ENCODE results near the gene GPR137C. TPM values are rescaled to one million over a fixed set of nuclear protein-coding genes. Genes with fewer than 3 reads are reported as not detected.

The GPR137C gene
- total RNA-seq, 1 experiment from 2014 or later: 2.7 TPM

DNA sequence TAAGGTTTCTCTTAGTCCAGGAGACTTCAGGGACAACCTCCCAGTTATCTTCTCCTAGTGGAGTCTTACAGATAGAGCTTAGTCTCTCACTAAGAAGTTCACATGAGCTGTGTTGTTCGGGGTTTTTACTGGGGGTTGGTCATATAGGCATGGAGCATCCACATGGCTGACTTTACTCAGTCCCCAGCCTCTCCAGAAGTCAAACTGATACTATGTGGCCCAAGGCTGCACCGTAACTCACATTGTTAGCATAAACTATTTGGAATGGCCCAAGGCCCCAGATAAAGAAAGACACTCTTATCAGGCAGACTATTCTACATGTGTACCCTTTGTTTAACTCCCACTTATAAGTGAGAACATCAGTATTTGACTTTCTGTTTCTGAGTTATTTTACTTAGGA lies 23.2 kb downstream of the GPR137C start (continued):
- TF ChIP-seq, protein P1, sequence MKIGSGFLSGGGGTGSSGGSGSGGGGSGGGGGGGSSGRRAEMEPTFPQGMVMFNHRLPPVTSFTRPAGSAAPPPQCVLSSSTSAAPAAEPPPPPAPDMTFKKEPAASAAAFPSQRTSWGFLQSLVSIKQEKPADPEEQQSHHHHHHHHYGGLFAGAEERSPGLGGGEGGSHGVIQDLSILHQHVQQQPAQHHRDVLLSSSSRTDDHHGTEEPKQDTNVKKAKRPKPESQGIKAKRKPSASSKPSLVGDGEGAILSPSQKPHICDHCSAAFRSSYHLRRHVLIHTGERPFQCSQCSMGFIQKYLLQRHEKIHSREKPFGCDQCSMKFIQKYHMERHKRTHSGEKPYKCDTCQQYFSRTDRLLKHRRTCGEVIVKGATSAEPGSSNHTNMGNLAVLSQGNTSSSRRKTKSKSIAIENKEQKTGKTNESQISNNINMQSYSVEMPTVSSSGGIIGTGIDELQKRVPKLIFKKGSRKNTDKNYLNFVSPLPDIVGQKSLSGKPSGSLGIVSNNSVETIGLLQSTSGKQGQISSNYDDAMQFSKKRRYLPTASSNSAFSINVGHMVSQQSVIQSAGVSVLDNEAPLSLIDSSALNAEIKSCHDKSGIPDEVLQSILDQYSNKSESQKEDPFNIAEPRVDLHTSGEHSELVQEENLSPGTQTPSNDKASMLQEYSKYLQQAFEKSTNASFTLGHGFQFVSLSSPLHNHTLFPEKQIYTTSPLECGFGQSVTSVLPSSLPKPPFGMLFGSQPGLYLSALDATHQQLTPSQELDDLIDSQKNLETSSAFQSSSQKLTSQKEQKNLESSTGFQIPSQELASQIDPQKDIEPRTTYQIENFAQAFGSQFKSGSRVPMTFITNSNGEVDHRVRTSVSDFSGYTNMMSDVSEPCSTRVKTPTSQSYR (CRISPR knock-in tag; IDR thresholded peaks at IDR 0.05): no peak
- TF ChIP-seq HMGA2 (CRISPR knock-in tag; IDR thresholded peaks at IDR 0.05) (no peak), ZNF416 (CRISPR knock-in tag; IDR thresholded peaks at IDR 0.05) (no peak), RORB (CRISPR knock-in tag; IDR thresholded peaks at IDR 0.05) (no peak), JAZF1 (CRISPR knock-in tag; IDR thresholded peaks at IDR 0.05) (no peak), IRF1 (CRISPR knock-in tag; IDR thresholded peaks at IDR 0.05) (no peak), E2F5 (CRISPR knock-in tag; IDR thresholded peaks at IDR 0.05) (no peak), RELA (CRISPR knock-in tag; IDR thresholded peaks at IDR 0.05; ENCODE audit: borderline replicate concordance) (no peak), ELF4 (CRISPR knock-in tag; IDR thresholded peaks at IDR 0.05; ENCODE audit: low read depth) (no peak), FOXP4 (CRISPR knock-in tag; IDR thresholded peaks at IDR 0.05) (no peak), ZNF671 (CRISPR knock-in tag; IDR thresholded peaks at IDR 0.05) (no peak)
- TF ChIP-seq, protein P2, sequence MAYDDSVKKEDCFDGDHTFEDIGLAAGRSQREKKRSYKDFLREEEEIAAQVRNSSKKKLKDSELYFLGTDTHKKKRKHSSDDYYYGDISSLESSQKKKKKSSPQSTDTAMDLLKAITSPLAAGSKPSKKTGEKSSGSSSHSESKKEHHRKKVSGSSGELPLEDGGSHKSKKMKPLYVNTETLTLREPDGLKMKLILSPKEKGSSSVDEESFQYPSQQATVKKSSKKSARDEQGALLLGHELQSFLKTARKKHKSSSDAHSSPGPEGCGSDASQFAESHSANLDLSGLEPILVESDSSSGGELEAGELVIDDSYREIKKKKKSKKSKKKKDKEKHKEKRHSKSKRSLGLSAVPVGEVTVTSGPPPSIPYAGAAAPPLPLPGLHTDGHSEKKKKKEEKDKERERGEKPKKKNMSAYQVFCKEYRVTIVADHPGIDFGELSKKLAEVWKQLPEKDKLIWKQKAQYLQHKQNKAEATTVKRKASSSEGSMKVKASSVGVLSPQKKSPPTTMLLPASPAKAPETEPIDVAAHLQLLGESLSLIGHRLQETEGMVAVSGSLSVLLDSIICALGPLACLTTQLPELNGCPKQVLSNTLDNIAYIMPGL (CRISPR knock-in tag; IDR thresholded peaks at IDR 0.05): no peak
- TF ChIP-seq, protein P3, sequence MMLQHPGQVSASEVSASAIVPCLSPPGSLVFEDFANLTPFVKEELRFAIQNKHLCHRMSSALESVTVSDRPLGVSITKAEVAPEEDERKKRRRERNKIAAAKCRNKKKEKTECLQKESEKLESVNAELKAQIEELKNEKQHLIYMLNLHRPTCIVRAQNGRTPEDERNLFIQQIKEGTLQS (CRISPR knock-in tag; conservative IDR thresholded peaks at IDR 0.05): no peak

DNA sequence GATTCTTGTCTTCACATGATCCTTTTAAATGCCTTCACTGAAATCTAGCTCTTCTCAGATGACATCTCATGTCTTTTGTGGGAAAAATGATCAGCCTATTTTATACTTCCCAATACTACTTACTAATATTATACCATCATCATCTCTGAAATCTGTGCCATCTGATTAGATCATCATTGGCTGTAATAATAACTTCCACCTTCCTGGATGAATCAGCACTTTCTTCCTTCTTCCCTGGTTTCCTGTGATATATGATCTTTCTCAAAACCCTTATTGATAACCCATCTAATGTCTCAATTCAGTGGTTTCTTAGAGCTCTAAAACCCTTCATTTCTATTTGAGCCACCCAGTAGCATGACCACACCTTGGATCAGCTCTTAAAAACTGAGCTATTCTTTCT lies 30.9 kb downstream of the GPR137C start:
- Mint-ChIP-seq H3K36me3 (no peaks in the 10 kb centered on the region), H3K27me3 (ENCODE audit: low read depth) (no peaks in the 10 kb centered on the region), H3K9me3 (no peaks in the 10 kb centered on the region), H3K4me1 (peaks cover 3% of the 10 kb centered on the region; the same call in 1 of the 2 replicates), H3K4me3 (no peak overlapping the region), H3K27ac (no peak overlapping the region)
- CTCF ChIA-PET: interaction anchor here (0.6 kb wide), 1 partner anchor 144 kb away, joined by 4 read pairs; no protein-coding TSS in a partner anchor
- POLR2A ChIA-PET: no interaction called here
- TF ChIP-seq, protein P4, sequence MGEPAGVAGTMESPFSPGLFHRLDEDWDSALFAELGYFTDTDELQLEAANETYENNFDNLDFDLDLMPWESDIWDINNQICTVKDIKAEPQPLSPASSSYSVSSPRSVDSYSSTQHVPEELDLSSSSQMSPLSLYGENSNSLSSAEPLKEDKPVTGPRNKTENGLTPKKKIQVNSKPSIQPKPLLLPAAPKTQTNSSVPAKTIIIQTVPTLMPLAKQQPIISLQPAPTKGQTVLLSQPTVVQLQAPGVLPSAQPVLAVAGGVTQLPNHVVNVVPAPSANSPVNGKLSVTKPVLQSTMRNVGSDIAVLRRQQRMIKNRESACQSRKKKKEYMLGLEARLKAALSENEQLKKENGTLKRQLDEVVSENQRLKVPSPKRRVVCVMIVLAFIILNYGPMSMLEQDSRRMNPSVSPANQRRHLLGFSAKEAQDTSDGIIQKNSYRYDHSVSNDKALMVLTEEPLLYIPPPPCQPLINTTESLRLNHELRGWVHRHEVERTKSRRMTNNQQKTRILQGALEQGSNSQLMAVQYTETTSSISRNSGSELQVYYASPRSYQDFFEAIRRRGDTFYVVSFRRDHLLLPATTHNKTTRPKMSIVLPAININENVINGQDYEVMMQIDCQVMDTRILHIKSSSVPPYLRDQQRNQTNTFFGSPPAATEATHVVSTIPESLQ (CRISPR knock-in tag; IDR thresholded peaks at IDR 0.05): no peak
- TF ChIP-seq PREB (CRISPR knock-in tag; IDR thresholded peaks at IDR 0.05; ENCODE audit: borderline replicate concordance) (no peak), JUN (CRISPR knock-in tag; IDR thresholded peaks at IDR 0.05) (no peak), ZNF671 (CRISPR knock-in tag; IDR thresholded peaks at IDR 0.05) (no peak), ZNF232 (CRISPR knock-in tag; IDR thresholded peaks at IDR 0.05) (no peak)
- no peak for DNase-seq (ENCODE audit: low spot score)
- no peak for ATAC-seq
